ENCODE results near the gene DGKB.

Gene DGKB

DNA sequence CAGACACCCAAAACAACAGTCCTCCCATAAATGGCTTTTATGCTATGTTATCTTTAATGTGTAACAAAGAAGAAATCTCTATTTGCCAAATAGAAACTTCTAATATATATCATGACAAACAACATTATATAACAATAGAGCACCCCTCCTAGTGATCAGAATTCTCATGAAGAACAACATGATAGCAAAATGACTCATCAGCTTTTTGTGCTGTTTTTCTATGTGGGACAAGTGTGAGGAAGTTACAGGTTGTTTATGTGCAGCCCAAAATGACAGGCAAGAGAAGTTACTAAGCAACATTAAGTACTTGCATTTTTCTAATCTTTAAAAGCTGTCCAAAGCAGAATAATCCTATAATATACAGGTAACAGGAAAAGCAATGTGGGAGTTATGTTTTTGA, 7.7 kb downstream of the DGKB start:
- TF ChIP-seq, protein P1, sequence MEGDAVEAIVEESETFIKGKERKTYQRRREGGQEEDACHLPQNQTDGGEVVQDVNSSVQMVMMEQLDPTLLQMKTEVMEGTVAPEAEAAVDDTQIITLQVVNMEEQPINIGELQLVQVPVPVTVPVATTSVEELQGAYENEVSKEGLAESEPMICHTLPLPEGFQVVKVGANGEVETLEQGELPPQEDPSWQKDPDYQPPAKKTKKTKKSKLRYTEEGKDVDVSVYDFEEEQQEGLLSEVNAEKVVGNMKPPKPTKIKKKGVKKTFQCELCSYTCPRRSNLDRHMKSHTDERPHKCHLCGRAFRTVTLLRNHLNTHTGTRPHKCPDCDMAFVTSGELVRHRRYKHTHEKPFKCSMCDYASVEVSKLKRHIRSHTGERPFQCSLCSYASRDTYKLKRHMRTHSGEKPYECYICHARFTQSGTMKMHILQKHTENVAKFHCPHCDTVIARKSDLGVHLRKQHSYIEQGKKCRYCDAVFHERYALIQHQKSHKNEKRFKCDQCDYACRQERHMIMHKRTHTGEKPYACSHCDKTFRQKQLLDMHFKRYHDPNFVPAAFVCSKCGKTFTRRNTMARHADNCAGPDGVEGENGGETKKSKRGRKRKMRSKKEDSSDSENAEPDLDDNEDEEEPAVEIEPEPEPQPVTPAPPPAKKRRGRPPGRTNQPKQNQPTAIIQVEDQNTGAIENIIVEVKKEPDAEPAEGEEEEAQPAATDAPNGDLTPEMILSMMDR (conservative IDR thresholded peaks at IDR 0.05; ENCODE audit: low read depth, low read length), result no peak
- no peak overlapping the region for H3K4me3 ChIP-seq (ENCODE audit: low read depth, low read length)
- peak; percentile 6 for DNase-seq (ENCODE audit: low read depth)

DNA sequence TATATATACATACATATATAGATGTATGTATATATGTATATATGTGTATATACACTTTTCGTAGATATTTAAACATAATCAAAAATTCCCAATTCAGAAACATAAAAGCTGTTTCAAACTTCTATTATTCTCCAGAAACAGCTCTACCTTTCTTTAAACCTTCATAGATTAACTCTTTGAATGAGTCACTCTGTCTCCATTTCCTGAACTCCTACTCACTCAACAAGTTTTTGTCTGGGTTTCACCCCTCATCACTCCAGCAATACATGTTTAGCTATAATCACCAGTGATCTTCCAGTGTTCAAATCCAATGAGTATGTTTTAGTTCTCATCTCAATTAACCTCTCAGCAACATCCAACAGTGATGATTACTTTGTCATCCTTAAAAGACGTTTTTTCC, 9.6 kb downstream of the DGKB start:
- no peak overlapping the region for H3K4me3 ChIP-seq (ENCODE audit: low read depth, low read length)
- DNase-seq (ENCODE audit: low read depth), result no peak
- TF ChIP-seq, protein P1 (conservative IDR thresholded peaks at IDR 0.05; ENCODE audit: low read depth, low read length), result no peak

DNA sequence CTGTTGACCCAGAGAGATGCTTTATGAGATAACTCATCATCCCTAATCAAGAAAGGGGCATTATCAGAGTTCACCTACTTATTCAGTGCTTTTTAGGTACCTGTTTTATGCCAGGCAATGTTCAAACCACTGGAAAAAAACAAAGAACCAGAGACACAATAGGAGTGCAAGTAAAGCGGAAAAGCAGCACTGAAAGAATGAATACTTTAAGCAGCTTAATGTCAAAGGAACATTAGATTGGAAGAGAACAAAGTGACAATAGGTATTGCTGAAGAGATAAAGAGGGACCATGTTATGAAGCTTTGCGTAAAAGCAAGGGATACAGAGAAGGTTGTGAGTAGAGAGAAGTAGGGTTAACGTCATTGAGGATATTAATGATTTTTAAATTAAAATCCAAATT, 11.3 kb downstream of the DGKB start:
- no peak for DNase-seq (ENCODE audit: low read depth)

DNA sequence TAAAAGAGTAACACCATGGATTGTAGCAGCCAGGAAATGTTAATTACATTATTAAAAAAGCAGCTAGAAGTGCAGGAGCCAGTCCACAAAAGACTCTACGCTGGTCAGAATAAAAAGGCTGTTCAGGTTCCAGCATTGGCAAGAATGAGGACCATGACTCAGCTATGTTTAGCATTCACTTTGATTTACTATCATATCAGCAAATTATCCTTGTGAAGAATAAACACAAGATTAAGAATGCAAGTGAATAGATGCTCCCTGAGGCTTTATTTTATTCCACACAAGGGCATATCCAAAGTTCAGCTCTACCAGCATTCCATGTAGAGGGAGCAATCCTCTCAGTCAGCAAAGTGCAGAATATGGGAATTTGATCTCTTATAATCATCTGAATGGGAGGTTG, 13.6 kb downstream of the DGKB start:
- TF ChIP-seq, protein P1 (conservative IDR thresholded peaks at IDR 0.05; ENCODE audit: low read depth, low read length), result no peak
- H3K4me3 ChIP-seq (ENCODE audit: low read depth, low read length), result no peak overlapping the region
- peak; percentile 6 for DNase-seq (ENCODE audit: low read depth)

More for the DNA sequence above, 11.3 kb downstream of the DGKB start:
- TF ChIP-seq, protein P1 (conservative IDR thresholded peaks at IDR 0.05; ENCODE audit: low read depth, low read length), result no peak
- H3K4me3 ChIP-seq (ENCODE audit: low read depth, low read length), result no peak overlapping the region

DNA sequence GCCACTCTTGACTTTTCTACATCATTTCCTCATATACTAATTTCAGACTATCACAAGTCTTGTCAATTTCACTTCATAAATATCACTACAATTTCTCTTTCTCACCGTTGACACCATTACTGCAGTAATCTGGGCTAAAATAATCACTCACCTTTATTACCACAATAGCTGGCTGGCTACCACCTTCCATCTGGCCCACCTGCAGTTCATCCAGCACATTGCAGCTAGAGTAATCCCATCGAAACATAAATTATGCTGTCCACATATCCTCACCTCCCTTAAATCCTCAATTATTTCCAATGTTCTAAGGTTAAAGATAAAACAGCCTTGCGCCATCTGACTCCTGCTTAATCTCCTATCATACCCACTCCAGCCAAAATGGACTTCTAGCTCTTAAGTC, 16.0 kb downstream of the DGKB start:
- H3K4me3 ChIP-seq (ENCODE audit: low read depth, low read length), result no peak overlapping the region
- no peak for DNase-seq (ENCODE audit: low read depth)
- TF ChIP-seq, protein P1 (conservative IDR thresholded peaks at IDR 0.05; ENCODE audit: low read depth, low read length), result no peak

DNA sequence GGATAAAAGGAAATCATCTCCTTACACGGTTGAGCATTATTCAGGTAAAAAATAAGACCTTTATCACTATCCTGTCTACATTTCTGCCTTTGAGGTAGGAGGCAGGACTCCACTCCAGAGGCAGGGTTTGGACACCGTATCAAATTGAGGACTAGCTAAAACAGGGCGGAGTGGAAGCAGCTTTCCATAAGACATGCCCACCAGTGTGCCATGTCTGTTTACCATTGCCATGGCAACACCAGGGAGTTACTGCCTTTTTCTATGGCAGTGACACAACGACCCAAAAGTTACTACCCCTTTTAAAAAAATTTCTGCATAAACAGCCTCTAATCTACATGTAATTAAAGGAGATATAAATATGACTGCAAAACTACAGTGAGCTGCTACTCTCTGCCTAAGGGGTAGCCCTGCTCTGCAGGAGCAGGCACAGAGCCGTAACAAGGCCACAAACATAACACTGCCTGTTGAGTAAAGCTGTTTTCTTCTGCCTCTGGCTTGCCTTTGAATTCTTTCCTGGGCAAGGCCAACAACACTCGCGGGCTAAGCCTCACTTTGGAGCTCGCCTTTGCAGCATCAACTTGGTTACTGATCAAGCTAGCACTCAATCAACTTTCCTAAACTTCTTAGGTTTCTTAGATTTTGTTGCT, 26.5 kb downstream of the DGKB start:
- TF ChIP-seq, protein P1 (conservative IDR thresholded peaks at IDR 0.05; ENCODE audit: low read depth, low read length), result no peak
- DNase-seq (ENCODE audit: low read depth), result no peak
- H3K4me3 ChIP-seq (ENCODE audit: low read depth, low read length), result no peak overlapping the region

DNA sequence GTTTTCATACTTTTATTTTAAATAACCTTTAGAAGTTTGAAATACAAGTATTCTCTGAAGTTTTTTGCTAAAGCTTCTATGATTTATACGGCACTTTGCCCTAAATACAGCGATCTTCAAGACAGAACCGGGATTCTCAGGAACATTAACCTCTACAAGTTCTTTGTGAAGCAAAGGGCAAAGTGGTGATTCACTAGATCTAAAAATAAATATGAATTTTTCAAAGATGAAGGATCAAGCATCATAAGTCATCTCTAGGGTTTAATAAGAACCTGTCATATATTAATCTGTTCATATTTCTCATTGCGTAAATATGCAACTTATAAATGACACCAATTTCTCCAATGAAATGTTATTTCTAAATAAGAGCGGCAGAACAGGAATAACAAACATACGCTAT, 30.7 kb downstream of the DGKB start:
- DNase-seq (ENCODE audit: low read depth), result no peak
- no peak overlapping the region for H3K4me3 ChIP-seq (ENCODE audit: low read depth, low read length)
- TF ChIP-seq, protein P1 (conservative IDR thresholded peaks at IDR 0.05; ENCODE audit: low read depth, low read length), result no peak
